Measurements from ENCODE around the gene CABLES2. TPM values are rescaled to one million over a fixed set of nuclear protein-coding genes. Genes with fewer than 3 reads are reported as not detected.

The CABLES2 gene
- polyA plus RNA-seq, 2 donors, result 1.6 to 2.4 TPM

DNA sequence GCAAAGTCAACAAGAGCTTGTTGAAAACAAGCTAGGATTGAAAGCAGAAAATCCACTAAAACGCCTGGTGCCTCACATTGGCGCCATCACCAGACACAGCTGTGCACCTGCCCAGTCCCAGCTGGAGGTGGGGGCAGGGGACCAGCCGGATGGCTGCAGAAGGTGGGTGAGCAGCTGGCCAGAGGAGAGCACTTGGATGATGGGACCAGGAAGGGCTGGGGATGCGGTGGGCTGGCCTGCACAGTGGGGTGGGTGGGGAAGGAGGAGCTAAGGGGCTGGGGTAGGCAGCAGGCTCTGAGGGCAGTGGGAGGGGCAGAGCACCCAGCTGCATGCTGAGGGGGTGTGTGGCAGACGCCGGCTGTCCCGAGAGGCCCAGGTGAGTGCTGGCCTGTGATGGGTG, 7.1 kb downstream of the CABLES2 start:
- H3K36me3 ChIP-seq (ENCODE audit: control insufficient read depth in 2 of 2, insufficient read depth in 2 of 2, low read length in 1 of 2), result peaks cover 0 to 7% of the 10 kb centered on the region in 2 donors
- WGBS, 2 donors, result 80 to 84% methylated on average over 6 to 7 of the region's 7 CpGs

DNA sequence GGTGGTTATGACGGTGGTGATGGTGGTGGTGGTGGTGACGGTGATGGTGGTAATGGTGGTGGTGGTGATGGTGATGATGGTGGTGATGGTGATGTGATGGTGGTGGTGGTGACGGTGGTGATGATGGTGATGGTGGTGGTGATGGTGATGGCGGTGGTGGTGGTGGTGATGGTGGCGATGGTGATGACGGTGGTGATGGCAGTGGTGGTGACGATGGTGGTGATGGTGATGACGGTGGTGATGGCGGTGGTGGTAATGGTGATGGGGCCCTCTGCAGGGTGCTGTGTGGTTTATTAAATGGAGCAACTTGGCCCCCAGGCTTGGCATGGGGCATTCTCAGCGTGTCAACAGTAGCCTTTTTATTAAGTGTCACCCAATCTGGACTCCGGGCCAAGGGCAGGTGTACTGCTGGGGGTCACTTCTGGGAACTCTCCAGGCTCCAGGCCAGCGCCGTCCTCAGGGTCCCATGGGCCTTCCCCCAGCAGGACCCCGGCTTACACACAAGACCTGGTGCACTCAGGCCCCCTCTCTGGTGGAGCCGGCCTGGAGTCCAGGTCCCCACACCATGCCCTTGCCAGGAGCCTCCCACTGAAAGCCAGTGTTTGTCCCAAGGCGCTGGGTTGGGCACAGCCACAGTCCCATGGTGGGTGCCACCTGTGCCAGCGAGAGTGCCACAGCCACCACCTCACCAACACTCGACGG, 8.8 kb downstream of the CABLES2 start:
- no peaks in the 10 kb centered on the region for H3K4me1 ChIP-seq (ENCODE audit: control insufficient read depth in 2 of 2, insufficient read depth in 2 of 2, low read length in 1 of 2)
- 93 to 97% methylated on average over 13 to 19 of the region's 19 CpGs for WGBS, 2 donors
- peaks cover 0 to 15% of the 10 kb centered on the region in 2 donors for H3K36me3 ChIP-seq (ENCODE audit: control insufficient read depth in 2 of 2, insufficient read depth in 2 of 2, low read length in 1 of 2)
- H3K27me3 ChIP-seq (ENCODE audit: control insufficient read depth in 1 of 2, insufficient read depth in 2 of 2, low read length in 2 of 2), result no peaks in the 10 kb centered on the region
- H3K4me3 ChIP-seq (ENCODE audit: low read depth in 1 of 2, low read length in 2 of 2), result no peak overlapping the region
- no peaks in the 10 kb centered on the region for H3K9me3 ChIP-seq (ENCODE audit: control insufficient read depth in 2 of 2, insufficient read depth in 1 of 2, low read depth in 1 of 2, low read length in 1 of 2)
- H3K27ac ChIP-seq (ENCODE audit: low read depth in 2 of 2, low read length in 1 of 2), result no peak overlapping the region

More for the DNA sequence above, 7.1 kb downstream of the CABLES2 start:
- no peaks in the 10 kb centered on the region for H3K27me3 ChIP-seq (ENCODE audit: control insufficient read depth in 1 of 2, insufficient read depth in 2 of 2, low read length in 2 of 2)
- no peaks in the 10 kb centered on the region for H3K9me3 ChIP-seq (ENCODE audit: control insufficient read depth in 2 of 2, insufficient read depth in 1 of 2, low read depth in 1 of 2, low read length in 1 of 2)
- no peak overlapping the region for H3K4me3 ChIP-seq (ENCODE audit: low read depth in 1 of 2, low read length in 2 of 2)
- no peak overlapping the region for H3K27ac ChIP-seq (ENCODE audit: low read depth in 2 of 2, low read length in 1 of 2)
- H3K4me1 ChIP-seq (ENCODE audit: control insufficient read depth in 2 of 2, insufficient read depth in 2 of 2, low read length in 1 of 2), result peaks cover 0 to 3% of the 10 kb centered on the region in 2 donors

DNA sequence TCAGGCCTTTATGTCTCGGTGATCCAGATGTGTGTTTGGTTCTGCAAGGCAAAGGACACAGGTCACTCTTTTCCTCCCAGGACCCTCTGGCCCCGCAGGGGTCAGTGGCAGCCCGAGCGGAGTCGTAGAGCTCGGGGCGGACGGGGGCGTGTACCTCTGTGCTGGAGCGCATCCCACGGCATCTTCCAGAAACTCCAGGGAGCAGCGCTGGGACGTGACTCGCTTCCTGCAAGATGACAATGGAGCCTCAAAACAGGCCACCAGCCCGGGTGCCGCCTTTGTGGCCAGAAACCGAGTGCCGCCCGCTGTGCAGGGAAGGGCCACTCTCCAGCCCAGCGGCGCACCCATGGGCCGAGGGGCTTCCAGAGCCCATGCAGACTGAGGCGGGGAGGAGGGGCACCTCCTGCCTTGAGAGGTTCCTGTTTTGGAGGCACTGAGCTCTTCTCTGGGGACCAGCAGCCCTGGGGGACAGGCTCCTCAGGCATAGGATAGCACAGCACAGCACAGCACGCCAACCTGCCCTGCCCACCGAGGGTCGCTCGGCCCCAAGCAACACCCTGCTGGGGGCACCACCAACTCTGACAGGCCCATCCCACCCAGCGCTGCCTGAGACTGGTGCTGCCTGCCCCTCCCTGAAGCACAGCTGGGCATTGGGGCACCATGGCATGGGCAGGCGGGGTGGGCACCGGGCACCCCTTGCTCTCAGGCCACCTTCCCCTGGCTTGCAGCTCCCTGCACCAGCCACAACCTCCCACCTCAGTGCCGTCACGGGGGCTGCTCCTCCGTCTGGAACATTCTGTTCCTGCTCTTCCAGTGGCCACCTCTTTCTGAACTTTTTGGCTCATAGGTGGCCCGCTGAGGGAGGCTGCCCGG, 10.5 kb downstream of the CABLES2 start:
- no peaks in the 10 kb centered on the region for H3K4me1 ChIP-seq (ENCODE audit: control insufficient read depth in 2 of 2, insufficient read depth in 2 of 2, low read length in 1 of 2)
- H3K4me3 ChIP-seq (ENCODE audit: low read depth in 1 of 2, low read length in 2 of 2), result no peak overlapping the region
- no peak overlapping the region for H3K27ac ChIP-seq (ENCODE audit: low read depth in 2 of 2, low read length in 1 of 2)
- 90% methylated on average over 34 to 35 of the region's 35 CpGs for WGBS, 2 donors
- H3K36me3 ChIP-seq (ENCODE audit: control insufficient read depth in 2 of 2, insufficient read depth in 2 of 2, low read length in 1 of 2), result peaks cover 0 to 14% of the 10 kb centered on the region in 2 donors
- no peaks in the 10 kb centered on the region for H3K27me3 ChIP-seq (ENCODE audit: control insufficient read depth in 1 of 2, insufficient read depth in 2 of 2, low read length in 2 of 2)
- no peaks in the 10 kb centered on the region for H3K9me3 ChIP-seq (ENCODE audit: control insufficient read depth in 2 of 2, insufficient read depth in 1 of 2, low read depth in 1 of 2, low read length in 1 of 2)

DNA sequence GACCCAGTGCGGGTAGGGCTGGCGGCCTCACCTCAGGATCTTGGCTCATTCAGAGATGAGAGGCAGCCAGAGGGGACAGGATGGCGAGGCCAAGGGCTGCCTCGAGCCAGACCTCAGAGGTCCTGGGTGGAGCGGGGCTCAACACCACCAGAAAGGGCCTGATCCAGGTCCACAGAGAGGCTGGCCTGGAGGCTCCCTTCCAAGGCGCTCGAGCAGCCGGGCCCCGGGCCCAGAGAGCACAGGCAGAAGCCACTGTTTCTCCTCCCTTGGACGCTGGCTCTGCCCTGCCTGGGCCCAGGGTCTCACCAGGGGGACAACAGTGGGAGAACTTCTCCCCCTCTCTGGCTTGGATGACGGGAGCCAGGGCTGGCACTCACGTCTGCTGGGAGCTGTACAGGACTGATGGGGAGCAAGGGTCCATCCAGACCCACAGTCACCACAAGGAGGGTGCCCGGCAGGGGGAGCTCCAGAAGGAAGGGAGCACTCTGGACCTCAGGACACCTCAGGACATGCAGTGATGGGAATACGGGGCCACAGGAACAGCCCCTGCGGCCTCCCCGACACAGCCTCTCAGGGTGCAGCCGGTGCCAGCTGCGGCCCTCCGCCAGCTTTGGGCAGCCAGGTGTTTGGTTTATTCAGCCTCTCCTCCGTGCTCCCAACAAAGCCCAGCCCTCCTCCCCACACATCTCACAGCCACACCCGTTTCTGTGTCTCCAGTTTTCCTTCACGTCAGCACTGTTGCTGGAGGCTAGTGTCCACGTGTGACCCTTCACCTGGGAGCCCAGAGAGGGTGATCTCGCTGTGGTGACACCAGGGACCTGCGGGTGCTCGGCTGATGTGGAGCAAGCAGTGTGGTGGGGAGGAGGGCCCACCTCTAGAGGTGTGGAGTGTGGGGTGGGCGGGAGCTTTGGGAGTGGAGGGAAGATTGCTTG, 11.5 kb downstream of the CABLES2 start:
- no peak overlapping the region for H3K4me3 ChIP-seq (ENCODE audit: low read depth in 1 of 2, low read length in 2 of 2)
- 81 to 85% methylated on average over 27 of the region's 27 CpGs for WGBS, 2 donors
- no peaks in the 10 kb centered on the region for H3K4me1 ChIP-seq (ENCODE audit: control insufficient read depth in 2 of 2, insufficient read depth in 2 of 2, low read length in 1 of 2)
- H3K36me3 ChIP-seq (ENCODE audit: control insufficient read depth in 2 of 2, insufficient read depth in 2 of 2, low read length in 1 of 2), result peaks cover 0 to 22% of the 10 kb centered on the region in 2 donors
- no peaks in the 10 kb centered on the region for H3K9me3 ChIP-seq (ENCODE audit: control insufficient read depth in 2 of 2, insufficient read depth in 1 of 2, low read depth in 1 of 2, low read length in 1 of 2)
- H3K27me3 ChIP-seq (ENCODE audit: control insufficient read depth in 1 of 2, insufficient read depth in 2 of 2, low read length in 2 of 2), result no peaks in the 10 kb centered on the region
- no peak overlapping the region for H3K27ac ChIP-seq (ENCODE audit: low read depth in 2 of 2, low read length in 1 of 2)

DNA sequence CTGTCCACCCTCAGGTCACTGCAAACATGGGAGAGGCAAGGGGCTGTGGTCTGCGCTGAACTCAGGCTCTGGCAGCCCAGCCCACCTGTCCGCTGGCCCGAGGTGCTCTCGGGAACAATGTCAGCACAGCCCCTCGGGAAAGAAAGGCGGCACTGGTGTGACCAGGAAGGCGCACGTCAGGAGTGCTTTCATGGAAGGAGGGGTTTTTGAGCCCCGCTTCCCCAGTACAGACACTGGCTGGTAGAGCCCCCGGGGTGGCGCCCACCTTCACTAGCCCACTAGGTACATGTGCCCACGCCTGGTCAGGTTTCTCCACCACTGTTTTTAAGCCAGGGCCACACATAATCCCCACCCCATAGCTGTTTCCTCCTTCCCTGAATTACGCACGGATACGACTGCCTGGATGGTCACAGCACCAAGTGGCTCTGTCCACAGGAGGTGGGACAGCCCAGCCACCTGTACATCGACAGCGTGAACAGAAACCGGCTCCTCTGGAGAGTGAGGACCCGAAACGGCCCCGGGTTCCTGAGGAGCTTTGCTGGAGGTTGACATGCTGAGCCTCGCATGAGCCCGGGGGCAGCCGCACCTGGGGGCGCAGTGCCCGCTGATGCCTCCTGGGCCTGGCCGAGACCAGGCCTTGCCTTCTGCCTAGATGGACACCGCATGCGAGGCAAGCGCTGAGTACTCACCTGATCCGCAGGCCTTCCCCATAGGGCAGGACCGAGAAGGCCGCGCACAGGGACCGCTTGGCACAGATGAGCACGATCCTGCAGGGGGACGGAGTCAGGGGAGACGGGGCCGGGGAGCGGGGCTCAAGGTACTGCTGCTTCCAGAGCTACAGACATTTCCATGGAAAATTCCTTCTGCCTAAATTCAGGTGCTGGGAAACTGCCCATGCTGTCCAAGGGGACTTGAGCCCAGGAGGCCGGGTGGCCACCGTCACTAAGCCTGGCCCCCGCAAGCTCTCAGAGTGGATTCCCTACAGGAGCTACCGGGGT, 12.5 kb downstream of the CABLES2 start:
- Histone ChIP-seq H3K27me3 (ENCODE audit: control insufficient read depth in 1 of 2, insufficient read depth in 2 of 2, low read length in 2 of 2) (no peaks in the 10 kb centered on the region), H3K4me3 (ENCODE audit: low read depth in 1 of 2, low read length in 2 of 2) (no peak overlapping the region), H3K27ac (ENCODE audit: low read depth in 2 of 2, low read length in 1 of 2) (no peak overlapping the region), H3K36me3 (ENCODE audit: control insufficient read depth in 2 of 2, insufficient read depth in 2 of 2, low read length in 1 of 2) (peaks cover 0 to 22% of the 10 kb centered on the region in 2 donors), H3K4me1 (ENCODE audit: control insufficient read depth in 2 of 2, insufficient read depth in 2 of 2, low read length in 1 of 2) (no peaks in the 10 kb centered on the region), H3K9me3 (ENCODE audit: control insufficient read depth in 2 of 2, insufficient read depth in 1 of 2, low read depth in 1 of 2, low read length in 1 of 2) (no peaks in the 10 kb centered on the region)
- WGBS, 2 donors, result 92% methylated on average over 43 to 44 of the region's 44 CpGs

DNA sequence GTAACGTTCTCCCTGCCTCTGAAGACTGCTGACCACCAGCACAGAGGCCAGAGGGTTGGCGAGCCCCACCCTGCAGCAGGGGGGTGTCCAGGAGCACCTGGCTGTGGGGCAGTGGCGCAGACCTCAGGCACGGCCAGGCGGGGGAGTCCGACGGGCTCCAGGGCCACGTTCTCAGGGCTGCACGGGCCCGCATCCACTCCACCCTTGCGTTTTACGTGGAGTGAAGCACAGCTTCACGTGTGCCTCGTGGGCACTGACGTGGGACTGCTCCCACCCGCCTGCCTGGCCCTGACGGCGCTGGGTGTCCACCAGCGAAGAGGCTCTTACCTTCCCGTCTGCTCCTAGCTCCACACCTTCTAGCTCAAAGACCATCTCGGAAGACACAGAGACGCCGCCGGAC, 13.3 kb downstream of the CABLES2 start:
- Histone ChIP-seq H3K4me1 (ENCODE audit: control insufficient read depth in 2 of 2, insufficient read depth in 2 of 2, low read length in 1 of 2) (no peaks in the 10 kb centered on the region), H3K27me3 (ENCODE audit: control insufficient read depth in 1 of 2, insufficient read depth in 2 of 2, low read length in 2 of 2) (no peaks in the 10 kb centered on the region), H3K4me3 (ENCODE audit: low read depth in 1 of 2, low read length in 2 of 2) (no peak overlapping the region), H3K36me3 (ENCODE audit: control insufficient read depth in 2 of 2, insufficient read depth in 2 of 2, low read length in 1 of 2) (peaks cover 2 to 24% of the 10 kb centered on the region in 2 donors), H3K27ac (ENCODE audit: low read depth in 2 of 2, low read length in 1 of 2) (no peak overlapping the region), H3K9me3 (ENCODE audit: control insufficient read depth in 2 of 2, insufficient read depth in 1 of 2, low read depth in 1 of 2, low read length in 1 of 2) (no peaks in the 10 kb centered on the region)
- 86 to 91% methylated on average over 24 of the region's 24 CpGs for WGBS, 2 donors

DNA sequence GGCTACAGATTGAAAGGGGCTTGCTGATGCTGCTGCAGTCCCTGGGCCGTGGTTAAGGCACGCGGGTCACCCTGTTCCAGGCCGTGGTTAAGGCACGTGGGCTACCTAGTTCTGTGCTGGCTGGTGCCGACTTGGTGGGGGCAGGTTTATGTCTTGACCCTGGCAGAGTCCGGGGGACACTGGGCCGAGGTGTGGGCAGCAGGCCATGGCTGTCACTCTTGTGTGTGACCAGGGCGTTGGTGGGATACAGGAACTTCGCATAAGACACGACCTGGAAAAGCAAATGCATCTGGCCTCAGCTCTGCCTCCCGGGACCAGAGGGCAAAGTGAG, 13.8 kb downstream of the CABLES2 start:
- WGBS, 2 donors, result 81% methylated on average over 12 of the region's 12 CpGs
- Histone ChIP-seq H3K36me3 (ENCODE audit: control insufficient read depth in 2 of 2, insufficient read depth in 2 of 2, low read length in 1 of 2) (peaks cover 2 to 24% of the 10 kb centered on the region in 2 donors), H3K9me3 (ENCODE audit: control insufficient read depth in 2 of 2, insufficient read depth in 1 of 2, low read depth in 1 of 2, low read length in 1 of 2) (no peaks in the 10 kb centered on the region), H3K4me3 (ENCODE audit: low read depth in 1 of 2, low read length in 2 of 2) (no peak overlapping the region), H3K27ac (ENCODE audit: low read depth in 2 of 2, low read length in 1 of 2) (no peak overlapping the region), H3K27me3 (ENCODE audit: control insufficient read depth in 1 of 2, insufficient read depth in 2 of 2, low read length in 2 of 2) (no peaks in the 10 kb centered on the region), H3K4me1 (ENCODE audit: control insufficient read depth in 2 of 2, insufficient read depth in 2 of 2, low read length in 1 of 2) (no peaks in the 10 kb centered on the region)

DNA sequence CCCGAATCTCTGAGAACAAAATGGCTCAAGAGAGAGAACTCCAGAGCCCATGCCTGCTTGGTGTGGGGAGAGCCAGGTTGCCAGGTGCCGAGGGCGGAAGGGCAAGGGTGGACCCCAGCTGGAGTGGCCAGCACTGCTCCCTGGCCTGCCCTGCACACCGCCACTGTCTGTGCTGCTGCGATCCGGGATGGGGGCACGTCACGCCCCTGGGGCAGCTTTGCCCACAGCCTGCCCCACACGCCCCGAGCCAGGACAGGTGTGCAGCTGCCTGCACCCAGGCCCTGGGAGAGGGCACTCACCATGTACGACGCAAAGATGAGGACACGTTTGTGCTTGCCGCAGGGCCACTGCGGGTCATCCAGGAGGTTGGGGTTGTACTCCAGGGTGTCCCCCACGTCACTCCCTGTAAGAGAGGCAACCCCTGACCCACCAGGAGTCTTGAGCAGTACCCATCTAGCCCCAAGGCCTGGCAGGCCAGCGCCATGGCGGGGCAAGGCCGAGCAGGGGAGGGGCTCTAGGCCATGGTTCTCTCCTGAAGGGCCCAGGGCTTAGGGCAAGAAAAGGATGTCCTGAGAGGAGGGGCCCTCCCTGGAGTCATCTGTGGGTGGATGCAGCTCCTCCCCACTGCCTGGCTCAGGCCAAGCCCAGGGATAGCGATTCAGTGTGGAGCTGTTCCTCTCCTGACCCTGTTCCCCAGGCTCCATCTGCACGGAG, 14.3 kb downstream of the CABLES2 start:
- H3K27me3 ChIP-seq (ENCODE audit: control insufficient read depth in 1 of 2, insufficient read depth in 2 of 2, low read length in 2 of 2), result no peaks in the 10 kb centered on the region
- no peak overlapping the region for H3K27ac ChIP-seq (ENCODE audit: low read depth in 2 of 2, low read length in 1 of 2)
- peaks cover 0 to 3% of the 10 kb centered on the region in 2 donors for H3K4me1 ChIP-seq (ENCODE audit: control insufficient read depth in 2 of 2, insufficient read depth in 2 of 2, low read length in 1 of 2)
- H3K36me3 ChIP-seq (ENCODE audit: control insufficient read depth in 2 of 2, insufficient read depth in 2 of 2, low read length in 1 of 2), result peaks cover 2 to 24% of the 10 kb centered on the region in 2 donors
- no peak overlapping the region for H3K4me3 ChIP-seq (ENCODE audit: low read depth in 1 of 2, low read length in 2 of 2)
- H3K9me3 ChIP-seq (ENCODE audit: control insufficient read depth in 2 of 2, insufficient read depth in 1 of 2, low read depth in 1 of 2, low read length in 1 of 2), result no peaks in the 10 kb centered on the region
- 83 to 84% methylated on average over 21 of the region's 21 CpGs for WGBS, 2 donors
